H1 (cell line): ENCODE results near the gene RHBG. TPM values are rescaled to one million over a fixed set of nuclear protein-coding genes. Genes with fewer than 3 reads are reported as not detected.

Experiments used
- CTCF ChIA-PET: fragments of 300-600 bp; sonication (Branson Sonifier 250); formaldehyde crosslinking; loops from one replicate; lab custom pipeline; 2021; ENCODE audit not compliant: partially characterized antibody; lab: Charles Lee
- POLR2A ChIA-PET: fragments of 300-600 bp; sonication (Branson Sonifier 250); formaldehyde crosslinking; loops from one replicate; lab custom pipeline; 2021; ENCODE audit warnings: inconsistent platforms; ENCODE audit not compliant: partially characterized antibody; lab: Charles Lee
- DNase-seq, 2 experiments: peaks; one replicate each; pipeline versions ENCODE4 v3.0.0 to v3.0.0-alpha.2; 2010 to 2022; ENCODE audit warnings: low spot score in 2 of 2, low read depth in 1 of 2, mixed read lengths in 1 of 2
- FAIRE-seq: peaks from 2 replicates; lab custom pipeline; 2011; peaks lifted over from hg19 to GRCh38; lab: Jason Lieb, UNC
- H2AFZ ChIP-seq: 2 replicates; pipeline ENCODE4 v1.8.1; 2012; ENCODE audit warnings: low read length, inconsistent platforms
- H2AK5ac ChIP-seq: 2 replicates; pipeline ENCODE4 v1.6.1; 2013; ENCODE audit warnings: low read depth, low read length
- H2BK120ac ChIP-seq: replicated peaks from 2 replicates; pipeline ENCODE3; 2013; ENCODE audit warnings: low read depth, low read length, inconsistent platforms
- H2BK12ac ChIP-seq: 2 replicates; pipeline ENCODE4 v1.6.1; 2013; ENCODE audit warnings: low read depth, low read length
- H2BK15ac ChIP-seq: 2 replicates; pipeline ENCODE4 v1.6.1; 2013; ENCODE audit warnings: low read length
- H2BK20ac ChIP-seq: 2 replicates; pipeline ENCODE4 v1.6.1; 2013; ENCODE audit warnings: low read length
- H2BK5ac ChIP-seq: 2 replicates; pipeline ENCODE4 v1.6.1; 2013; ENCODE audit warnings: low read depth, low read length
- H3K14ac ChIP-seq: 2 replicates; pipeline ENCODE4 v1.6.1; 2013; ENCODE audit warnings: inconsistent platforms; ENCODE audit not compliant: insufficient read length
- H3K18ac ChIP-seq: 2 replicates; pipeline ENCODE4 v1.6.1; 2013; ENCODE audit warnings: low read length; ENCODE audit errors: extremely low read depth
- H3K23ac ChIP-seq: 2 replicates; pipeline ENCODE4 v1.6.1; 2013; ENCODE audit warnings: inconsistent platforms; ENCODE audit not compliant: insufficient read length
- H3K23me2 ChIP-seq: 2 replicates; pipeline ENCODE4 v1.6.1; 2013; ENCODE audit warnings: low read depth, low read length
- H3K27ac ChIP-seq: 2 replicates; pipeline ENCODE4 v1.6.1; 2011; ENCODE audit warnings: low read depth, low read length, inconsistent platforms
- H3K27me3 ChIP-seq, 4 experiments: replicated peaks in 1 of 4; 1 replicate in 1 of 4; 2 replicates in 3 of 4; pipeline versions ENCODE4 v1.6.1 to v1.8.1; 2011 to 2013; ENCODE audit warnings: low read length in 3 of 4, mild to moderate bottlenecking in 3 of 4, inconsistent platforms in 2 of 4, mixed read lengths in 2 of 4, moderate library complexity in 1 of 4; ENCODE audit not compliant: control insufficient read depth in 3 of 4, insufficient read depth in 3 of 4; ENCODE audit errors: extremely low read depth in 1 of 4
- H3K36me3 ChIP-seq, 4 experiments: 2 replicates each; pipeline versions ENCODE4 v1.6.1 to v1.8.1; 2011 to 2013; ENCODE audit warnings: mild to moderate bottlenecking in 4 of 4, low read length in 3 of 4, moderate library complexity in 2 of 4, control low read depth in 1 of 4, inconsistent platforms in 1 of 4; ENCODE audit not compliant: insufficient read depth in 4 of 4, control insufficient read depth in 2 of 4
- H3K4ac ChIP-seq: replicated peaks from 2 replicates; pipeline ENCODE3; 2013; ENCODE audit warnings: low read length, low read depth, mixed read lengths, inconsistent platforms; ENCODE audit not compliant: insufficient read length
- H3K4me1 ChIP-seq, 4 experiments: replicated peaks in 1 of 4; 1 replicate in 1 of 4; 2 replicates in 3 of 4; pipeline versions ENCODE4 v1.6.1 to v1.8.1; 2011 to 2013; ENCODE audit warnings: low read length in 3 of 4, inconsistent platforms in 2 of 4, mixed read lengths in 1 of 4; ENCODE audit not compliant: insufficient read depth in 4 of 4, control insufficient read depth in 3 of 4
- H3K4me2 ChIP-seq, 2 experiments: 2 replicates each; pipeline versions ENCODE4 v1.6.1 to v1.8.1; 2011 to 2013; ENCODE audit warnings: low read depth in 2 of 2, low read length in 2 of 2, control low read depth in 1 of 2, inconsistent platforms in 1 of 2, mild to moderate bottlenecking in 1 of 2; ENCODE audit not compliant: insufficient read depth in 1 of 2
- H3K4me3 ChIP-seq, 4 experiments: fragments of 200-600, 300-600 bp in 1 of 4; sonication (generic), shearing (Covaris generic), sonication (Bioruptor Twin) in 1 of 4; 2 replicates each; pipeline versions ENCODE4 v1.5.1 to v1.8.1; 2011 to 2016; ENCODE audit warnings: low read length in 4 of 4, low read depth in 3 of 4, control low read depth in 2 of 4, inconsistent platforms in 2 of 4, mild to moderate bottlenecking in 2 of 4, mixed read lengths in 1 of 4, moderate library complexity in 1 of 4; ENCODE audit not compliant: insufficient read depth in 2 of 4; ENCODE audit errors: extremely low read depth in 1 of 4
- H3K56ac ChIP-seq: replicated peaks from 2 replicates; pipeline ENCODE3; 2013; ENCODE audit warnings: low read depth, mild to moderate bottlenecking, mixed read lengths, low read length, inconsistent platforms; ENCODE audit not compliant: insufficient read length
- H3K79me1 ChIP-seq: 2 replicates; pipeline ENCODE4 v1.6.1; 2013; ENCODE audit warnings: low read depth, low read length, control low read depth
- H3K79me2 ChIP-seq, 2 experiments: 2 replicates each; pipeline versions ENCODE4 v1.6.1 to v1.8.1; 2012 to 2013; ENCODE audit warnings: low read length in 2 of 2, mild to moderate bottlenecking in 2 of 2, inconsistent platforms in 1 of 2; ENCODE audit not compliant: insufficient read depth in 2 of 2, control insufficient read depth in 1 of 2
- H3K9ac ChIP-seq, 4 experiments: replicated peaks in 1 of 4; 1 replicate in 1 of 4; 2 replicates in 3 of 4; pipeline versions ENCODE4 v1.6.1 to v1.8.1; 2011 to 2013; ENCODE audit warnings: low read depth in 3 of 4, low read length in 3 of 4, control low read depth in 2 of 4, mild to moderate bottlenecking in 2 of 4, moderate library complexity in 2 of 4, inconsistent platforms in 1 of 4; ENCODE audit errors: extremely low read depth in 1 of 4
- H3K9me3 ChIP-seq, 2 experiments: 2 replicates each; pipeline versions ENCODE4 v1.6.1 to v1.8.1; 2012 to 2013; ENCODE audit warnings: mild to moderate bottlenecking in 2 of 2, moderate library complexity in 2 of 2, control low read depth in 1 of 2, inconsistent platforms in 1 of 2, low read depth in 1 of 2, low read length in 1 of 2, mixed read lengths in 1 of 2; ENCODE audit not compliant: insufficient read depth in 2 of 2
- H4K20me1 ChIP-seq, 2 experiments: replicated peaks in 1 of 2; 2 replicates each; pipeline versions ENCODE3 to v1.8.1; 2011 to 2013; ENCODE audit warnings: inconsistent platforms in 2 of 2, low read length in 2 of 2, mild to moderate bottlenecking in 1 of 2; ENCODE audit not compliant: insufficient read depth in 2 of 2, control insufficient read depth in 1 of 2
- H4K5ac ChIP-seq: 2 replicates; pipeline ENCODE4 v1.6.1; 2013; ENCODE audit warnings: low read length, low read depth, mixed read lengths, inconsistent platforms; ENCODE audit not compliant: insufficient read length
- H4K8ac ChIP-seq: 2 replicates; pipeline ENCODE4 v1.8.0; 2013; ENCODE audit warnings: mild to moderate bottlenecking, moderate library complexity, low read length, inconsistent platforms; ENCODE audit not compliant: insufficient read depth; ENCODE audit errors: extremely low read depth
- H4K91ac ChIP-seq: replicated peaks from 2 replicates; pipeline ENCODE3; 2013; ENCODE audit warnings: low read length, mixed read lengths, inconsistent platforms; ENCODE audit not compliant: insufficient read length
- ASH2L ChIP-seq: fragments of 200-600, 300-600 bp; sonication (generic); IDR thresholded peaks from one replicate; pipeline ENCODE4 v1.7.1; 2017; ENCODE audit warnings: low read length
- CREB1 ChIP-seq: IDR thresholded peaks from 2 replicates; pipeline ENCODE4 v1.6.1; 2012; ENCODE audit warnings: inconsistent platforms
- CTBP2 ChIP-seq: IDR thresholded peaks from 2 replicates; pipeline ENCODE4 v1.7.0; 2011; ENCODE audit warnings: borderline replicate concordance, mild to moderate bottlenecking, moderate library complexity, mixed read lengths, low read length; ENCODE audit not compliant: insufficient read depth, insufficient read length
- E2F6 ChIP-seq: IDR thresholded peaks from 2 replicates; pipeline ENCODE4 v1.6.1; 2012; ENCODE audit warnings: inconsistent platforms
- EZH2 ChIP-seq: fragments of 200-600 bp; sonication (generic); IDR thresholded peaks from 2 replicates; pipeline ENCODE4 v1.7.1; 2012; ENCODE audit warnings: low read depth, mild to moderate bottlenecking, moderate library complexity, low read length, inconsistent platforms; ENCODE audit not compliant: severe bottlenecking
- HDAC2 ChIP-seq, 2 experiments: fragments of 300-600 bp in 1 of 2; sonication (generic) in 1 of 2; IDR thresholded peaks; 2 replicates each; pipeline ENCODE4 v1.6.1; 2011 to 2012; ENCODE audit warnings: low read depth in 2 of 2, low read length in 2 of 2, mild to moderate bottlenecking in 2 of 2, moderate library complexity in 2 of 2, borderline replicate concordance in 1 of 2, inconsistent platforms in 1 of 2
- HDAC6 ChIP-seq: IDR thresholded peaks from one replicate; pipeline ENCODE4 v1.7.1; 2012; ENCODE audit warnings: low read depth, mild to moderate bottlenecking, inconsistent platforms, low read length, moderate library complexity
- RNF2 ChIP-seq: fragments of 200-900, 300-1000 bp; sonication (generic); IDR thresholded peaks from 2 replicates; pipeline ENCODE4 v1.7.1; 2016; ENCODE audit warnings: borderline replicate concordance, low read depth, mild to moderate bottlenecking, antibody characterized with exemption, low read length; ENCODE audit not compliant: poor library complexity, severe bottlenecking; ENCODE audit errors: missing control alignments
- SUZ12 ChIP-seq: fragments of 200-600 bp; sonication (generic); IDR thresholded peaks from 2 replicates; pipeline ENCODE4 v1.6.1; 2012; ENCODE audit warnings: mild to moderate bottlenecking, inconsistent platforms, low read length, moderate library complexity, mixed read lengths
- WGBS, 2 experiments: shearing (Covaris generic) in 1 of 2; methylation state at CpG; one replicate each; pipeline versions ENCODE4 v1.1.6 to v1.1.7; 2013 to 2015; ENCODE audit warnings: low lambda C conversion rate in 2 of 2, mixed read lengths in 2 of 2, inconsistent platforms in 1 of 2, low coverage in 1 of 2, missing lambda C conversion rate in 1 of 2; ENCODE audit not compliant: insufficient replicate concordance in 2 of 2, insufficient coverage in 1 of 2, insufficient read length in 1 of 2; ENCODE audit errors: extremely low coverage in 1 of 2, missing lambda C conversion rate in 1 of 2; 5-methylcytosine and 5-hydroxymethylcytosine counted together
- polyA plus RNA-seq, 7 experiments: library from polyadenylated mRNA; depleted of rRNA in 3 of 7; stranded (reverse) in 5 of 7; unstranded in 2 of 7; fragments of >200 nt in 5 of 7; fragments of 200-250 nt in 2 of 7; gene quantifications; 1 replicate in 5 of 7; 2 replicates in 1 of 7; 4 replicates in 1 of 7; pipeline versions ENCODE4 v1.2.1 to v1.2.3, GENCODE V29; 2011 to 2013; ENCODE audit warnings: missing spikeins in 2 of 7, mixed read lengths in 2 of 7
- total RNA-seq: library from RNA; stranded (reverse); fragmentation: NEBNext Ultra II Directional; extraction: Animal tissue kit (Norgen Biotek cat#: 25700); gene quantifications from 2 replicates; pipeline ENCODE4 v1.2.1, GENCODE V29; 2021

Gene RHBG
- total and polyA plus RNA-seq, 2 of the 8 experiments (the other 6 are each of a cell fraction or from before 2014, with no cell fraction given): 2.6 to 2.7 TPM

- 0 out of 2 replicates have a peak overlapping the region, but pooled peaks have one; percentile 4 for H3K18ac ChIP-seq
- WGBS, 2 experiments: 5% methylated on average over 68 of the region's 69 CpGs; no CpG with 5 or more reads in 1 of the 2 experiments
- H2BK20ac ChIP-seq: no peak overlapping the region
- no peak overlapping the region for H3K9ac ChIP-seq
- DNase-seq (peak in 1 of 2 experiments; percentile 80), FAIRE-seq (no peak)
- H3K4me1 ChIP-seq: peaks cover 10 to 26% (median 16%) of the 10 kb centered on the region in 4 experiments
- ChIA-PET POLR2A (interaction anchor here (0.9 to 2.1 kb wide), 10 partner anchors 9 to 78 kb away, joined by 3 to 26 read pairs (median 6); no protein-coding TSS in a partner anchor), CTCF (interaction anchor here (0.6 to 16.8 kb wide), 16 partner anchors 10 to 581 kb away, joined by 3 to 517 read pairs (median 4); no protein-coding TSS in a partner anchor)
- H3K79me1 ChIP-seq: no peaks in the 10 kb centered on the region
- no peak overlapping the region for H4K5ac ChIP-seq
- no peak overlapping the region for H2BK120ac ChIP-seq
- peak overlapping the region; percentile 78 to 96 for H3K4me2 ChIP-seq
- no peak overlapping the region for H2BK12ac ChIP-seq
- H2AK5ac ChIP-seq: no peak overlapping the region
- no peaks in the 10 kb centered on the region for H3K79me2 ChIP-seq
- H3K36me3 ChIP-seq: no peaks in the 10 kb centered on the region
- H3K4me3 ChIP-seq: peak overlapping the region; percentile 17 to 61 (median 44)
- peaks cover 0 to 5% of the 10 kb centered on the region in 2 experiments for H4K20me1 ChIP-seq
- no peak overlapping the region for H3K23ac ChIP-seq
- H3K56ac ChIP-seq: no peak overlapping the region
- peaks cover 11% of the 10 kb centered on the region for H3K23me2 ChIP-seq
- H3K27ac ChIP-seq: no peak overlapping the region
- no peak overlapping the region for H3K4ac ChIP-seq
- no peak overlapping the region for H2BK5ac ChIP-seq
- H2BK15ac ChIP-seq: no peak overlapping the region
- H4K91ac ChIP-seq: no peak overlapping the region
- H2AFZ ChIP-seq: no peak overlapping the region
- peak overlapping the region; percentile 19; the same call in 1 of the 2 replicates for H4K8ac ChIP-seq
- H3K14ac ChIP-seq: no peak overlapping the region
- H3K27me3 ChIP-seq: peaks cover 38 to 64% (median 58%) of the 10 kb centered on the region in 4 experiments
- no peaks in the 10 kb centered on the region for H3K9me3 ChIP-seq
- no peak for TF ChIP-seq CREB1
- TF ChIP-seq SUZ12: peak; percentile 99
- peak; percentile 85 for TF ChIP-seq E2F6
- TF ChIP-seq EZH2: peak; percentile 99
- peak; percentile 80 for TF ChIP-seq RNF2
- TF ChIP-seq CTBP2: peak; percentile 78
- TF ChIP-seq ASH2L: peak; percentile 50
- TF ChIP-seq HDAC2 (IDR thresholded peaks at IDR 0.05; ENCODE audit: borderline replicate concordance in 1 of 2, low read depth in 2 of 2, low read length in 2 of 2): no peak
- TF ChIP-seq HDAC6: no peak
Measured at GRCh38 chr1:156420205-156421061, 51.4 kb downstream of the RHBG start.
